ENCODE measurements around the gene DIS3L2. TPM values are rescaled to one million over a fixed set of nuclear protein-coding genes. Genes with fewer than 3 reads are reported as not detected.

The DIS3L2 gene
- polyA plus RNA-seq, 1 experiment: 8.2 TPM

DNA sequence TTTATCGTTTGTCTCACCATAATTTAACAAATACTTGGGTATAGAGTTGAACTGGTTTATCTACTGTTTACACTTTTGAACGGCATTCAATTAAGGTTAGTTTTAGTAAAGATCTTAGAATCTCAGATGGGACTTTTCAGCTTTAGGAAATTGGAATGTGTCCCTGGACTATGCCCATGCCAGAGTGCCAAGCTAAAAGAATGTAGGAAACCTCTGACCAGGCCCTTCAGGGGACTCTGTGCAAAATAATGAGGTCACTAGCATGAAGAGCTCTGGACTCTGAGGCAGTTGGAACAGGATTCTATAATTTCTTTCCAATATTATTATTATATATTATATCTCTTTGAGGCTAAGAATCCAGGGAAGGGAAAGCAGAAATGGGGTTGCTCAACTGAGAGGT is 13.5 kb downstream of the DIS3L2 start:
- H3K27me3 ChIP-seq (ENCODE audit: control insufficient read depth, insufficient read depth, low read length): no peaks in the 10 kb centered on the region
- ChIA-PET POLR2A (no interaction called here), CTCF (no interaction called here)
- no peak for TF ChIP-seq CTCF (IDR thresholded peaks at IDR 0.05; ENCODE audit: low read depth, low read length)
- H3K4me3 ChIP-seq (ENCODE audit: low read depth, low read length): no peak overlapping the region
- no peak overlapping the region for H3K27ac ChIP-seq (ENCODE audit: low read depth, low read length)
- no peak for DNase-seq (ENCODE audit: low read depth, low spot score)
- H3K9me3 ChIP-seq (ENCODE audit: control insufficient read depth, insufficient read depth, low read length): no peaks in the 10 kb centered on the region

DNA sequence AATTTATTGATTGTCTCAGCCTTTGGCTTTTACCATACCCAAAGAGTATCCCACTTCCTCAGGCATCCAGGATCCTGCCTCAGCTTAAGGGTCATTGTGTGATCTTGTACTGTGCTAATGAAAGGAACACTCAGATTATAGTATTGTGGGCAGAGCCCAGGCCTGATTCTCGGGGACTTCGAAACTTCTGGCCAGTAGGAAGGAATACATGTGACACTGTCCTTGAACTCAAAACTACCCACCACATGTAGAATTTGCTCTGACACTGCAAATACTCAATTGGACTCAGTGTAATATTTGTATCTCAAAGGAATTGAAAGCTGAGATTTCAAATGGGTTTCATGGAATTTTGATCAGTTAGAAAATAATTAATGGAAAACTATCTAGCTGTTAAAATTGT is 15.9 kb downstream of the DIS3L2 start:
- H3K4me3 ChIP-seq (ENCODE audit: low read depth, low read length): no peak overlapping the region
- no peak overlapping the region for H3K27ac ChIP-seq (ENCODE audit: low read depth, low read length)
- H3K9me3 ChIP-seq (ENCODE audit: control insufficient read depth, insufficient read depth, low read length): no peaks in the 10 kb centered on the region
- TF ChIP-seq CTCF (IDR thresholded peaks at IDR 0.05; ENCODE audit: low read depth, low read length): no peak
- no peaks in the 10 kb centered on the region for H3K27me3 ChIP-seq (ENCODE audit: control insufficient read depth, insufficient read depth, low read length)
- POLR2A ChIA-PET: no interaction called here
- CTCF ChIA-PET: no interaction called here
- no peak for DNase-seq (ENCODE audit: low read depth, low spot score)

DNA sequence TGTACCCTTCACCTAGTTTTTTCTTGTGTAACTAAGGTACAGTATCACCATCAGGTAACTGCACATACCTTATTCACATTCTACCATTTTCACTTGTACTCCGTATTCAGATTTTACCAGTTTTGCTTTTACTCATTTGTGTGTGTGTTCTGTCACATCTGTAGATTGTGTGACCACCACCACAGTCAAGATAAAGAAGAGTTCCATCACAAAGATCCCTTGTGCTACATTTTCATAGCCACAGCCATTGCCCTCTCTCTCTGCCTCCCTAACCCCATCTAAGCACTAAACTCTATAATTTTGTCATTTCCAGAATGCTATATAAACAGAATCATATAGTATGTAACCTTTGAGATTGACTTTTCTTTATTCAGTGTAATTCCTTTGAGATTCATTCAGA is 23.5 kb downstream of the DIS3L2 start:
- DNase-seq (ENCODE audit: low read depth, low spot score): no peak
- ChIA-PET POLR2A (no interaction called here), CTCF (no interaction called here)
- no peaks in the 10 kb centered on the region for H3K9me3 ChIP-seq (ENCODE audit: control insufficient read depth, insufficient read depth, low read length)
- no peaks in the 10 kb centered on the region for H3K27me3 ChIP-seq (ENCODE audit: control insufficient read depth, insufficient read depth, low read length)
- no peak for TF ChIP-seq CTCF (IDR thresholded peaks at IDR 0.05; ENCODE audit: low read depth, low read length)
- no peak overlapping the region for H3K4me3 ChIP-seq (ENCODE audit: low read depth, low read length)
- H3K27ac ChIP-seq (ENCODE audit: low read depth, low read length): no peak overlapping the region

- Histone ChIP-seq H3K9me3 (ENCODE audit: control insufficient read depth, insufficient read depth, low read length) (no peaks in the 10 kb centered on the region), H3K4me3 (ENCODE audit: low read depth, low read length) (no peak overlapping the region), H3K27me3 (ENCODE audit: control insufficient read depth, insufficient read depth, low read length) (no peaks in the 10 kb centered on the region), H3K27ac (ENCODE audit: low read depth, low read length) (no peak overlapping the region)
- no peak for TF ChIP-seq CTCF (IDR thresholded peaks at IDR 0.05; ENCODE audit: low read depth, low read length)
- POLR2A ChIA-PET: no interaction called here
- CTCF ChIA-PET: interaction anchor here (1.0 kb wide), 1 partner anchor 156 kb away, joined by 3 read pairs; no protein-coding TSS in a partner anchor
- DNase-seq (ENCODE audit: low read depth, low spot score): no peak
Observed at GRCh38 chr2:231985823-231986261, 24.3 kb downstream of the DIS3L2 start.

DNA sequence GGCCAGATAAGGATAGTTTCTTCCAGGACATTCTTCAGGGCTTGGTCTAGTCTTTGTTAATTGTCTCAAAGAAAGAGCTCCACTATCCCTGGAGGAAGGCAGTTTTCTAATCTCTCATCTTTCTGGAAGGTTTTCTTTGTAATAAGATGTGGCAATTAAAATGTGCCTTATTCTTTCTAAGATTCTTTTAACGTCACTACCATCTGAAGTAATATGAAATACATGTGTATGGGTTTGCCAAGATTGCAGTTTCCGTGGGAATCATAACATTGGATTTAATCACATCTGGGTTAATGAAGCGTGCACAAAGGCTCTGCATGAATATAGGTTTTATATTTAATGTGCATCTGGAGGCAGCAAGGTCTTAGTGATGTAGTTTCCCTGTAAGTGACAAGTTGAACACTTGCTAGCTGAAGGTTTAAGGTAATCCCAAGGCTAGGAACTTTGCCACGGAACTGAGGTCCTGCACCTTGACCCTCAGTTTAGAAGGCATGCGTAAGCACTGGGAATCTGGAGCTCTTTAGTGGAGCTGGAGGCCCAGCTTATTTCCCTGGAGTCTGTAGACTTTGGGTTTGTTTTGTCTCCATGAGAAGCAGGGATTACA is 25.7 kb downstream of the DIS3L2 start:
- POLR2A ChIA-PET: no interaction called here
- H3K4me3 ChIP-seq (ENCODE audit: low read depth, low read length): no peak overlapping the region
- no peaks in the 10 kb centered on the region for H3K27me3 ChIP-seq (ENCODE audit: control insufficient read depth, insufficient read depth, low read length)
- CTCF ChIA-PET: interaction anchor here (0.6 kb wide), 1 partner anchor 17 kb away, joined by 3 read pairs; no protein-coding TSS in a partner anchor
- H3K27ac ChIP-seq (ENCODE audit: low read depth, low read length): no peak overlapping the region
- TF ChIP-seq CTCF (IDR thresholded peaks at IDR 0.05; ENCODE audit: low read depth, low read length): no peak
- H3K9me3 ChIP-seq (ENCODE audit: control insufficient read depth, insufficient read depth, low read length): no peaks in the 10 kb centered on the region
- DNase-seq (ENCODE audit: low read depth, low spot score): no peak

Measured in AG04450 (cell line).